Neural progenitor cell (in vitro differentiated cells): Measurements from ENCODE around the gene RAB3A.
A peak's percentile ranks its signal among the peaks of the same experiment; 100 is the strongest.

Experiments
- CTCF ChIP-seq: fragments of 200-600 bp; sonication (generic); IDR thresholded peaks from 2 replicates; pipeline ENCODE4 v1.5.1; 2017; ENCODE audit warnings: antibody characterized with exemption, mild to moderate bottlenecking
- EZH2phosphoT487 ChIP-seq: fragments of 200-600 bp; sonication (generic); IDR thresholded peaks from 2 replicates; pipeline ENCODE4 v1.6.1; 2017; ENCODE audit warnings: antibody characterized with exemption

DNA sequence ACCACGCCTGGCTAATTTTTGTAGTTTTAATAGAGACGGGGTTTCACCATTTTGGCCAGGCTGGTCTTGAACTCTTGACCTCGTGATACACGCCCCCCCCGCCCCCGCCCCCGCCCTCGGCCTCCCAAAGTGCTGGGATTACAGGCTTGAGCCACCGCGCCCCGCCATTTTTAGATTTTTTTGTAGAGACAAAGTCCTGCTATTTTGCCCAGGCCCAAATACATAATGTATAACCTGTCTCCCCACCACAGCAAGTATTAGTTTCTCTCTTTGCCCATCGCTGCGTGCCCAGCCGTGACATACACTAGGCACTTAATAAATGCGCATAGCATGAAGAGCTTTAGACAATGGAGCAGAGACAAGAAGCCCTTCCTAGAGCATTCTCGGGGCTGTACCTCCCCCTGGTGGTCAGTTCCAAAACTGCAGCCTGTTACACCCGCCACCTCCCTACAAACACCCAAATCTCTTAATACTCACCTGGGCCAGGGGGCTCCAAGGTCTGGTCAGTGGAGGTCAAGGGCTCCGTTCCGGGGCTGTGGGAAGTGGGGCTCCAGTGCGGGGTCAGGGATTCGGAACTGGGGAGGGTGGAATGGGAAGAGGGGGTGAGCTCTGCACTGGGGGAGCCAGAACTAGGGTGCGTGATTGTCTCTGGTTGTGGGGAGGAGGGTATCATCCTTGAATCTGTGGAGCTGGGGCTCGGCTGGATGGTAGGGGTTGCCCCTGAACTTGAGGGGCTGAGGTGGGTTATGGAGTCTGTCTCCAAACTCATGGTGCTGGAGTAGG, 47.9 kb upstream of the RAB3A start:
- peak; percentile 99 for TF ChIP-seq CTCF
- no peak for TF ChIP-seq EZH2phosphoT487
